NCI-H2196 treated with DMSO at 0.1 percent for 48 hours (cell line): ENCODE results near the gene PFDN5.
A peak's percentile ranks its signal among the peaks of the same experiment; 100 is the strongest.

Experiments
- DNase-seq: peaks from one replicate; lab custom pipeline; 2025; ENCODE audit not compliant: unreplicated experiment; lab: John Stamatoyannopoulos, UW

Gene PFDN5

DNA sequence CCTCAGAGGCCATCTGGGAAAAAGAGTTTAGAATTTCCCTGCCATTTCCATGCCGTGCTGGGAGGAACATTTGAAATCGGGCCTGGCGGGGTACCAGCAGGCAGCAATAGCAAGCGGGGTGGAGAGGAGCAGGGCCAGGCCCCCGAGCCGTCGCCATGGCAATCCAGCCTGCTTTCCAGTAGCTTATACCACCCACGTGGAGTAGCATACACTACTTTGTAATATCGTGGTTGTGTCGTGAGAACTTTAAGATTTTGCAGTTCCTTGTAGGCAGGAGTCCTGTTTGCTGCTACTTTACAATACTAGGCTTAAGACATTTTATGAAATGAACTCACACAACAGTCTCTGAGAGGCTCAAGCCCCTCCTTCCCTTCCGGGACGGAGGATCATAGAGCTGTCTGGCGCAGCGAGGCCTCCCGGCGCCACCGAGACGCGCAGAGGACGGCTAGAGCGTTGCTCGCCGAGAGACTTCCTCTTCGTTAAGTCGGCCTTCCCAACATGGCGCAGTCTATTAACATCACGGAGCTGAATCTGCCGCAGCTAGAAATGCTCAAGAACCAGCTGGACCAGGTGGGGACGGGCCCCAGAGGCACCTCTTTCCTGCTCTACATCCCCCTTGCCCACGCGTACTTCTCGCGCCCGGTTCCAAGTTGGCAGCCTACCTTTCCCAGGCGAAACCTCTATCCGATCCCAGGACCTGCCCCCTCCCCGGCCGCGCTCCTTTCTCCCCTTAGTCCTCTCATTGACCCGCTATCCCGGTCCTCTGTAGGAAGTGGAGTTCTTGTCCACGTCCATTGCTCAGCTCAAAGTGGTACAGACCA, at the start of gene PFDN5:
Gene PFDN5, plus strand, starts transcription at position 473 of the 821 bp plus-strand sequence. Its CDS starts 26 bp downstream, at position 499.
- peak; percentile 85 for DNase-seq

DNA sequence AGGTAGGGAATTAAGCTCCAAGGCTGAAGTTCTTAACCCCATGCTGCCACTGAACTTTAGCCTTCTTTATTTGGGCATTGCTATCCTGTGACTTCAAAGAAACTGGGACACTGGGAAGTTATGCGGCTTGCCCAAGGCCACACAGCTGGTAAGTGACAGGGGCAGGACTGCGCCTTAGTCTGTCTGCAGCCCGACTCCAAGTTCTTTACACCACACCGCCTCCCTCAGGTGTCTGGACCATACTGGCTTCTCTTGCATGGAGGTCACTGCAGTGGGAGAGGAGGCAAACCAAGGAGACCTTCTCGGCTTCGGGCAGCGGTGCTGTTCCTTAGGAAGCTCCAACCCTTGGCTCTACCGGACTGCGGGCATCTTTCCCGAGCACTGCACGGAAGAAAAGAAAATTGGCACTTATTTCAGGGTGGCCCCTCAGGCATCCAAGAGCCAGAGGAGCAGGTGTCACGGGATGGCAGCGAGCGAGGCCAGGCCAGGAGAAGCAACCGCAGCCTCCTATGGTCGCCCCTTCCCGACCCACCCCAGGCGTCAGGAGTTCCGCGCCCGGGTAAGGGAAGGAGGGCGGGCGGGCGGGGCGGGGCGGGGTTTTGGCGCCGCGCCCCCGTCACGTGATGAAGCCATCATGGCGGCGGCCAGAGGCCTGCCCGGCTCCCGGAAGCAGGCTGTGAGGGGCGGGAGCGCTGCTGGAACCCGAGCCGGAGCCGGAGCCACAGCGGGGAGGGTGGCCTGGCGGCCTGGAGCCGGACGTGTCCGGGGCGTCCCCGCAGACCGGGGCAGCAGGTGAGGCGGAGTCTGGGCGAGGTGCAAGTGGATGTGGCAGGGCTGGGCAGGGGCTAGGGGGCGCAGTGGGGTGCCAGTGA, 43.6 kb upstream of the PFDN5 start:
- DNase-seq = peak; percentile 64

DNA sequence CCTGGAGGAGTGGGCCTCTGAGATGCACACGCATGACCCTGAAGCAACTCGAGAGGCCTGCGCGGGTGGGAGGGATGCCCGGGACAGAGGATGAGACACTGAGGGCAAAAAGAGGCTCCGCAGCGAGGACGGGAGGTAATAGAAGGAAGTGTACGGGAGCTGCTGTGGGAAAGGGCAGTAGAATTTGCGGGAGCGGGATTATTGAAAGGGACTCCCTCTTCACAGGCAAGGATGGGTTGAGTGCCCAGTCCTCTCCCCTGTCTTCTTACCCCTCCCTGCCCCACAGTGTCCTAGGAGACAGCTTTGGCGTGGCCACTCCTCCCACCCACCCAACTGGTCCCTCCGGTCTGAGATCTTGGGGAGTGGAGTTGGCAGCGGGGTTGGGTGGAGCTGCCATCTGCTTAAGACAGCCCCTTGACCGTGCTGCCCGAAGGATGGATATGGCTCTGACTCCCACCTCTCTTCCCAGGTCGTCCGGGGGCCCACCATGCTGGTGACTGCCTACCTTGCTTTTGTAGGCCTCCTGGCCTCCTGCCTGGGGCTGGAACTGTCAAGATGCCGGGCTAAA, 42.9 kb upstream of the PFDN5 start:
- no peak for DNase-seq

DNA sequence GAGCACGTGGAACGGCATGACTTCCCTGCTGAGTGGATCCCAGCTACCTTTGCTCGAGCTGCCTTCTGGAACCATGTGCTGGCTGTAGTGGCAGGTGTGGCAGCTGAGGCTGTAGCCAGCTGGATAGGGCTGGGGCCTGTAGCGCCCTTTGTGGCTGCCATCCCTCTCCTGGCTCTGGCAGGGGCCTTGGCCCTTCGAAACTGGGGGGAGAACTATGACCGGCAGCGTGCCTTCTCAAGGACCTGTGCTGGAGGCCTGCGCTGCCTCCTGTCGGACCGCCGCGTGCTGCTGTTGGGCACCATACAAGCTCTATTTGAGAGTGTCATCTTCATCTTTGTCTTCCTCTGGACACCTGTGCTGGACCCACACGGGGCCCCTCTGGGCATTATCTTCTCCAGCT, 42.0 kb upstream of the PFDN5 start:
- no peak for DNase-seq

DNA sequence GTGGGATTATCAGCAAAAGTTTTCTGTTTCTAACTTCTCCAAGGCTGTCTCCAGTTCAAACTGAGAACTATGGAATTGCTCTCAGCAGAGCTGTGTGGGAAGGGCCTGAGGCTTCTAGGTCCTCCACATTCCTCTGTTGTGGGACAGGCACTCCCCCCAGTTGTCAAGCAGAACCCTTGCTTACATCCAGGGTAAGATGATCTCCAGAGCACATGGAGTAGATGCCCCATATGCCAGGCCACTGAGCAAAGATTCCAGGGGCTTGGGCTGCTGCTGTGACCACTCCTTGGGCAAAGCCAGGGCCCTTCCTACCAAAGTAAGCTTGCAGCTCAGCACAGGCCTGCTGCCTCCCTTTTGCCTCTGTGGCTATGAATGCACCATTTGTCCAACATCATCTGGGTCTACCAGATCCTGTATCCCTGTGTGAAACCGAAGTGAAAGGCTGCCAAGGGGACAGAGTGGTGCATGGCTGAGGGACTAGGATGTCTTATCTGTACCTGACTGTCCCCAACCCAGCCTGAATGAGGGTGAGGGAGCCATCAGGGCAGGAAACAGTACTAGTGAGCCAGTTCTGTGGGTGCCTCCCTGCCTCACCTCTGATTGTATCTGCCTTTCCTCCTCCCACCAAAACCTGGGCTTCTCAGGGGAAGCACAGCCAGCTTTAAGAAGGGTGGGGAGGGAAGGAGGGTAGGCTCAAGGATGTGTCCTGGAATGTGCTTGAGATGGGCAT, 40.4 kb upstream of the PFDN5 start:
- DNase-seq = no peak

DNA sequence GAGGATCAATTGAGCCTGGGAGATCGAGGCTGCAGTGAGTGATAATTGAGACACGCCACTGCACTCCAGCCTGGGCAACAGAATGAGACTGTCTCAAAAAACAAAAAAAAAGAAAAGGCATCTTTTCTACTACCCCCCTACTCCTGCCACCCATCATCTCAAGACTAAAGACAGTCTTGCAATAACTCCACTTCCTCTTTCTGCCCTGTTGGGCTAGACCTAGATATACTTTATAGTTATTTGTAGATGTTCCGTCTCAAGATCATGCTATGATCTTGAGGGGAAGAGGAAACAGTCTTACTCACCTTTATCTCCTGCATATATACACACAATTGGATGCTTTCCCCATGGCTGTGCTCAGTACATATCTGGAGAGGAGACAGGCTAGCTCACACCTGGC, 39.3 kb upstream of the PFDN5 start:
- no peak for DNase-seq

DNA sequence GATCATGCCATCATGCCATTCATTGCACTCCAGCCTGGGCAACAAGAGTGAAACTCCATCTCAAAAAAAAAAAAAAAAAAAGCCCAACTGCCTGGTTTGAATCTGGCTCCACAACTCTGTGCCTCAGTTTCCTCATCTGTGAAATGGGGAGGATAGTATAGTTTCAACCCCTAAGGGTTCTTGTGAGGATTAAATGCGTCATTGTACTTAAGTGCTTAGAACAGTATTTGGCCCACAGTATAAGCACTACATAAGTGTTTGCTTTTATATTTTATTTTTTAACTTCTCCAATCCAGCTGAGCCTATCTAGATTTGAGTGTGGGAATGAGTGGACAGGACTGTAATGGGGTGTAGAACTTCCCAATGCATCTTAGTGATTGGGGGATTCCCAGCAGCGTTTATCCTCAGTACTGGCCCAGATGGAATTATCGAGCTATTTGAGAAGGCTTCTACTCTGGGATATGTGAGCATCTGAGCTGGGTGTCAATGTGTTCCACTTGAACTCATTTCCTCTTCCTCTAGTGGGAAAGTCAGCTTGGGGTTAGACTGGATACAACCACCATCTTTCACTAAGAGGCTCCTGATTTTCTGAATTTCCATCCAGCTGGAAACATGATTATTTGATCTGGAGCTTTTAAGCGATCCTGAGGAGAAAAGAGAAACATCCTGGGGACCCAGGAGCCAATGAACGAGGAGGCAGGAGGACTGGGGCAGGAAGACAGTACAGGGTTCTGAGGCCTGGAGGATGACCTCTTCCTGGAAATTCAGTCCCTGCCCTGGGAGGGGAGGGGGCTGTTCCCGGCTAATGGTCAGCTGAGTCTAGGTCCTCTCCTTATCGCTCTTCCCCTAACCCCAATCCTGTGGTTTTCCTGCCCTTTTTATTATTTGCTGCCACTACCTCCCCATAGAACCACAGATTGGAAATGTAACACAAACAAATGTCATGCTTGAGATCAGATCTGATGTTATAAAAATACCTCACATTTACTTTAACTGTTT, 36.5 kb upstream of the PFDN5 start:
- DNase-seq = no peak

DNA sequence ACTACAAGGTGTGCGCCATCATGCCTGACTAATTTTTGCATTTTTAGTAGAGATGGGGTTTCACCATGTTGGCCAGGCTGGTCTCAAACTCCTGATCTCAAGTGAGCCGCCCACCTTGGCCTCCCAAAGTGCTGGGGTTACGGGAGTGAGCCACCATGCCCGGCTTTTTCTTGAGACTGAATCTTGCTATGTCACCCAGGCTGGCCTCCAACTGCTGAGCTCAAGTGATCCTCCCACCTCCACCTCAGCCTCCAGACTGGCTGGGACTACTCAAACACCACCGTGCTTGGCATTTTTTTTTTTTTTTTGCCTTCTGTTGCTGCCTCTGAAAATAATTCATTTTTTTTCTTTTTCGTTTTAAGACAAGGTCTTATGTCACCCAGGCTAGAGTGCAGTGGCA, 35.5 kb upstream of the PFDN5 start:
- DNase-seq = no peak

DNA sequence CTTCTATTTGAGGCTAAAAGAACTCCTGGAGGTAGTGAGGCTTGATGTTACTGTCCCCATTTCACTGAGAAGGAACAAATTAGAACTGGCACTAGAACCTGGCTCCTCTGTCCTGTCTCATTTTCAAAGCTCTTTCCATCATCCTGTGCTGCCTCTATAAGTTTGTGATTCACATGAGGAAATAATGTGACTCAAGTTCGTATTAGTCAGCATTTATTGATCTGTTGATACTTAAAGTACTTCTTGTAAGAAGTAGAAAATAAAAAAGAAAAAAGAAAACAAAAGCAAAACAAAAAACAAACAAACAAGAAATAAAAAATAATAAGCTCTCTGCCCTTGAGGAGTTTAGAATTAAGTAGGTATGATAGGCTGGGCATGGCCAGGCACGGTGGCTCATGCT, 29.6 kb upstream of the PFDN5 start:
- DNase-seq = no peak

DNA sequence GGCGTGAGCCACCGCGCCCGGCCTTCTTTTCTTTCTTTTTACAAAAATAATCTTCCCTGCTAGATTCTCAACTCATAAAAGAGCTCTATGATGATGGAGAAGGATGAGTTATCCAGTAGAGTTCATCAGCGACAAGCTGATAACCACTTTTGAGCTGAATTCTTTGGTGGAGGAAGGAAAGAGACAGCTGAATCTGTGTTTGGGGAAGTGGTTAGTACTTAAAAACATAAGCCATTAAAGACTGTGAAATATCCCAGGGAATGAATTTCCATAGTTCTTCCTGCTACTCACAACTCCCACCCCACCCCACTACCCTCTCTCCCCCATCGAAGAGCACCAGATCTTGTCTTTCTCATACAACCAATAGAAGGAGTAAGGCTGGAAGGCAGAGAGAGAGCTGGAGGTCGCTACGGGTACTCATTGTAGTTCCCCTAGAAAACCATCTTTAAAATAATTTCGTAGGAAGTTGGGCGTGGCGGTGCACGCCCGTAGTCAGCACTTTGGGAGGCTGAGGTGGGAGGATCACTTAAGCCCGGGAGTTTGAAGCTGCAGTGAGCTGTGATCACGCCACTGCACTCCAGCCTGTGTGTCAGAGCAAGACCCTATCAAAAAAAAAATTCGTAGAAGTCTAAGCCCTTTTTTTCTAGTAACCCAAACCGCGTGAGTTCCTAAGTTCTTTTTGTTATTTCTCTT, 27.9 kb upstream of the PFDN5 start:
- no peak for DNase-seq

DNA sequence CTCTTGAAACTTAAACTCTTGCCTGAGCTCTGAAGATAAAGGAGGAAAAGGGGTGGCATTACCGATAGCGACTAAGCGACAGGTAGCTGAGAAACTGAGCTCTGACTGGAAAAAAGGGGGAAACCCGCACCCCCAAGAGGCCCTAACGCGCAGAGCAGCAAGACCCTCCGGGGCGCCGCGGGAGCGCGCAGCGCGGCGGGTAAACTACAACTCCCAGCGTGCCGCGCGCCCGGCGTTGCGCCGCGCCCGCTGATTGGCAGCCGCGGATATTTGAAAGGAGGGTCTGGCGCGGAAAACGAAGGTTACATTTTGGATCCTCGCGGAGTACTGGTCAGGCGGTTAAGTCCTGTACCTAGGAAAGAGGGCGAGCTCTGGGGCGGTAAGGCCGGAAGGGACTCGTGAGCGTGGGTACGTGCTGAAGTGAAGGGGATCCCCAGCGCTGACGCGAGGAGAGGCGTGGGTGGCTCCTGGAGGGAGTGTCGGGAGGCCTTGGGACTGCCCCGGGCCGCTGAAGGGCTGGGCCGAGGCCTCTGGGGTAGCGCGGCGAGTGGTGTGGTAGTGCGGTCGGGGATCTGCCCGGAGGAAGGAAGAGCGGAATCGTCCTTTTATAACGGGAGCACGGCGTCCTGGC, 27.2 kb upstream of the PFDN5 start, which contains the start of gene ESPL1:
Gene ESPL1, plus strand, starts transcription at position 301 of the 631 bp plus-strand sequence. CDS start 468 bp downstream, outside the sequence.
- peak; percentile 50 for DNase-seq

DNA sequence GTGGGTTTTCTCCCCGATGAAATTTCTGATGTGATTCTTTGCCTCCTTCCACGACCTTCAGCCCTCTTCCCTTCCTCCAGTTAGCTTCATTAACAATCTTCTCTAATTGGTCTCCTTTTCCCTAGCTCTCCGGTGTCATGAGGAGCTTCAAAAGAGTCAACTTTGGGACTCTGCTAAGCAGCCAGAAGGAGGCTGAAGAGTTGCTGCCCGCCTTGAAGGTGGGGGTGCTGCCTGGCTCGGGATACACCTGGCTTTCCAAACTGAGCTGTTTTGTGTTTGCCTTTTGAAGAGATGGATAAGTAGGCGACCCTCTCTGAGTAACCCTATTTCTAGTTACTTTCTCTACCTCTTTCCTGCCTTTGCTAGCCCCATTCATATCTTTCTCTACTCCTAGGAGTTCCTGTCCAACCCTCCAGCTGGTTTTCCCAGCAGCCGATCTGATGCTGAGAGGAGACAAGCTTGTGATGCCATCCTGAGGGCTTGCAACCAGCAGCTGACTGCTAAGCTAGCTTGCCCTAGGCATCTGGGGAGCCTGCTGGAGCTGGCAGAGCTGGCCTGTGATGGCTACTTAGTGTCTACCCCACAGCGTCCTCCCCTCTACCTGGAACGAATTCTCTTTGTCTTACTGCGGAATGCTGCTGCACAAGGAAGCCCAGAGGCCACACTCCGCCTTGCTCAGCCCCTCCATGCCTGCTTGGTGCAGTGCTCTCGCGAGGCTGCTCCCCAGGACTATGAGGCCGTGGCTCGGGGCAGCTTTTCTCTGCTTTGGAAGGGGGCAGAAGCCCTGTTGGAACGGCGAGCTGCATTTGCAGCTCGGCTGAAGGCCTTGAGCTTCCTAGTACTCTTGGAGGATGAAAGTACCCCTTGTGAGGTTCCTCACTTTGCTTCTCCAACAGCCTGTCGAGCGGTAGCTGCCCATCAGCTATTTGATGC, 26.4 kb upstream of the PFDN5 start:
- DNase-seq = no peak

DNA sequence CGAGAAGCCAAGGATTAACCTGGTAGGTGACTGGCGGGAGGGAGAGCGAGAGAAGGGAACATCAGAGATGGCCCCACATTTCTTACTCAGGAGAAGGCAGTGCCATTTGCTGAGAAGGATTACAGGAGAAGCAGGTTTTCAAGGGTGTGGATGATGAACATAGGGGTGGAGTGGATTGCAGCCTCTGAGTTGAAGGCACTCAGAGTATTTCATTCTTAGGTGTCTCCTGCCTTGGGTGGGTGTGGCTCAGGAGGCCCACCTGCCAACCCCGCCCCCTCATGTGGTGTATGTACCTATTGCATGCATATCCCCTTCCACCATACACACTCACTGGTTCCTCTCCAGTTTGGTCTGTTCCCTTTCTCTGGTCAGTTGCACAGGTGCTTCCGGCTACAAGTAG, 20.9 kb upstream of the PFDN5 start:
- DNase-seq = no peak

DNA sequence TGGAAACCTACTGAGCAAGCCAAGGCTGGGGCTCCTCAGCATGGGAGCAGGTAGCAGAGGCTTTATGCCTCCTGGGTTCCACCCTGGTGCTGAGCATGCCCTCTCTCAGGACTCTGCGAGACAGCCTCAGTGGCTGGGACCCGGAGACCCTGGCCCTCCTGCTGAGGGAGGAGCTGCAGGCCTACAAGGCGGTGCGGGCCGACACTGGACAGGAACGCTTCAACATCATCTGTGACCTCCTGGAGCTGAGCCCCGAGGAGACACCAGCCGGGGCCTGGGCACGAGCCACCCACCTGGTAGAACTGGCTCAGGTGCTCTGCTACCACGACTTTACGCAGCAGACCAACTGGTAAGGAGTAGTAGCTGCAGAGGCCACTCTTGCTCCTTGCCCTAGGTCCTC, 18.8 kb upstream of the PFDN5 start:
- DNase-seq = no peak

DNA sequence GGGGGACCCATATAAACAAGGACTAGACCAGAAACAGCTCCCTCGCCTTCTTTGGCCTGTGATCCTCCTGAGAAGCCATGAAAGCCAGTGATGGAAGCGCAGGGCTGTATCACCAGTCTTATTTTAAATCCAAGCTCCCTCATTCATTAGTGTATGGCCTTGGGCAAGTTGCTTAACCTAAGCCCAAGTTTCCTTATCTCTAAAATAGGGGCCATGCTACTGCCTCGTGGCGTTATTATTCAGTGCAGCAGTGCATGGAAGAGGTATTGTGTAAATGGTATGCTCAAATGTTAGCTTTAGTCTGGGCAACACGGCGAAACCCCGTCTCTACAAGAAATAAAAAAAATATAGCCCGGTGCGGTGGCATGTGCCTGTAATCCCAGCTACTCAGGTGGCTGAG, 17.4 kb upstream of the PFDN5 start:
- DNase-seq = no peak

DNA sequence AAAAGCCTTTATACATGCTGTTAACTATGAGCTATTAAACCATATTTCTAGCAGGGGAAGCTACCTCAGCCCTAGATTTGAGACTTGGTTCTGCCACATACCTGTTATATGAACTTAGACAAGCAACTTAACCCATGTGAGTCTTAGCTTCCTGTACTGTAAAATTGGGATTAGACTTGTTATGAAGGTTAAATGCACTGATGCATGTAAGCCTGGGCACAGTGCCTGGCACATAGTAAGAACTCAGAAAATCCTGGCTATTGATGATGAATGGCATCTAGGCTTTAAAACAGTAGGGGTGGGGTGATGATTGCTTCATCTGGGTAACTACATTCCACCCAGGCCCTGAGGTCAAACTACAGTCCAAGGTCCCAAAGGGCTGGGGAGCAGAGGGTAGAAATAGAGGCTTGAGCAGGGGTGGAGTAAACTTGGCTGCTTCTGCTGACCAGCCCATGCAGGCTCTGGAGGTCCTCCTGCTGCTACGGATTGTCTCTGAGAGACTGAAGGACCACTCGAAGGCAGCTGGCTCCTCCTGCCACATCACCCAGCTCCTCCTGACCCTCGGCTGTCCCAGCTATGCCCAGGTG, 16.0 kb upstream of the PFDN5 start:
- no peak for DNase-seq

DNA sequence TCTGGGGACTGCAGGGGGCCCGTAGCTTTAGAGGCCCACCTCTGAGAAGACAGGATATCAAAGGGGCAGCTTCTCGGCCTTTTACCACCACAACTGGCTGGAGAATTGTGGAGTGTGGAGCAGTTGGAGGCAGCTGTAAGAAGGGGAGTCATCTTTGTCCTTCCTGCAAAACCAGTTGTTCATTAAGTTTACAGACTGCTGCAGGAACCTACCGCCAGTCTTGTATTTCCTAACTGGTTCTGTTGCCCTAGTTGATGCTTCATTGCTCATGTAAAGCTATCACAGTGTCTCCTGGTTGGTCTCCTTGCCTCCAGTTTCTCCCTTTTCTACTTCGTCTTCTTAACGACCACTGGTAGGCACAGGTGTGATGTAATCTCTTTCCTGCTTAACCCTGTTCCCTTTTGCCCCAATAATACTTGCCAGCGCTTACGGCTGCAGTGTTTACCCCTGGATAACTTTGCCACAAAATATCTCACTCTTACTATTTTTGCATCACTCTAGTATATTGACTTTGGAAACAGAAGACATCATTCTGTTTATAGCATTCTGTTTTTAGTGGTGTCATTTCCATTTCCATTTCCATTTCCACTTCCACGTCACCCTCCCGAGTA, 15.3 kb upstream of the PFDN5 start:
- DNase-seq = no peak
